Astrocyte (in vitro differentiated cells and primary cell): Measurements from ENCODE around the gene UGGT2. TPM values are rescaled to one million over a fixed set of nuclear protein-coding genes. Genes with fewer than 3 reads are reported as not detected.

Experiments used
- DNase-seq: peaks from one replicate; pipeline ENCODE4 v3.0.0-alpha.2; 2010; ENCODE audit warnings: low read depth
- FAIRE-seq: peaks from 2 replicates; lab custom pipeline; 2011; peaks lifted over from hg19 to GRCh38; lab: Jason Lieb, UNC
- H2AFZ ChIP-seq: 2 replicates; pipeline ENCODE4 v1.6.0; 2012; ENCODE audit warnings: low read depth, low read length, inconsistent platforms
- H3K27ac ChIP-seq: 2 replicates; pipeline ENCODE4 v1.5.1; 2011; ENCODE audit warnings: low read depth, low read length, inconsistent platforms
- H3K27me3 ChIP-seq: 2 replicates; pipeline ENCODE4 v1.6.0; 2011; ENCODE audit warnings: low read length, inconsistent platforms; ENCODE audit not compliant: insufficient read depth
- H3K36me3 ChIP-seq: 2 replicates; pipeline ENCODE4 v1.5.1; 2011; ENCODE audit warnings: low read length, inconsistent platforms; ENCODE audit not compliant: insufficient read depth
- H3K4me1 ChIP-seq: 2 replicates; pipeline ENCODE4 v1.5.1; 2011; ENCODE audit warnings: low read length, inconsistent platforms; ENCODE audit not compliant: insufficient read depth
- H3K4me2 ChIP-seq: 2 replicates; pipeline ENCODE4 v1.6.0; 2012; ENCODE audit warnings: low read length, inconsistent platforms
- H3K4me3 ChIP-seq: 2 replicates; pipeline ENCODE4 v1.5.1; 2011; ENCODE audit warnings: low read depth, mild to moderate bottlenecking, low read length, inconsistent platforms; ENCODE audit not compliant: insufficient read depth
- H3K79me2 ChIP-seq: 2 replicates; pipeline ENCODE4 v1.6.0; 2012; ENCODE audit warnings: mild to moderate bottlenecking, low read length, inconsistent platforms; ENCODE audit not compliant: insufficient read depth
- H3K9ac ChIP-seq: 2 replicates; pipeline ENCODE4 v1.6.0; 2012; ENCODE audit warnings: mild to moderate bottlenecking, low read length, inconsistent platforms
- H3K9me3 ChIP-seq: 2 replicates; pipeline ENCODE4 v1.5.1; 2012; ENCODE audit warnings: low read depth, mild to moderate bottlenecking, low read length, inconsistent platforms; ENCODE audit not compliant: insufficient read depth
- H4K20me1 ChIP-seq: 2 replicates; pipeline ENCODE4 v1.6.0; 2012; ENCODE audit warnings: low read length, inconsistent platforms; ENCODE audit not compliant: insufficient read depth
- H3K27ac Mint-ChIP-seq: one replicate; pipeline ENCODE4 v1.8.0; 2021; ENCODE audit warnings: mild to moderate bottlenecking, mixed read lengths; ENCODE audit not compliant: unreplicated experiment
- H3K27me3 Mint-ChIP-seq: one replicate; pipeline ENCODE4 v1.8.0; 2021; ENCODE audit warnings: low read depth, mixed read lengths; ENCODE audit not compliant: unreplicated experiment
- H3K36me3 Mint-ChIP-seq: one replicate; pipeline ENCODE4 v1.8.0; 2021; ENCODE audit warnings: low read depth, mixed read lengths; ENCODE audit not compliant: unreplicated experiment
- H3K4me1 Mint-ChIP-seq: one replicate; pipeline ENCODE4 v1.8.0; 2021; ENCODE audit warnings: low read depth, mixed read lengths; ENCODE audit not compliant: unreplicated experiment
- H3K4me3 Mint-ChIP-seq: one replicate; pipeline ENCODE4 v1.8.0; 2021; ENCODE audit warnings: mild to moderate bottlenecking, moderate library complexity, mixed read lengths; ENCODE audit not compliant: unreplicated experiment
- H3K9me3 Mint-ChIP-seq: one replicate; pipeline ENCODE4 v1.8.0; 2021; ENCODE audit warnings: mild to moderate bottlenecking, mixed read lengths; ENCODE audit not compliant: unreplicated experiment
- EZH2 ChIP-seq: IDR thresholded peaks from 2 replicates; pipeline ENCODE4 v1.6.1; 2012; ENCODE audit warnings: mild to moderate bottlenecking, low read length, inconsistent platforms; ENCODE audit not compliant: insufficient read depth
- total RNA-seq: library from RNA; stranded (reverse); gene quantifications from 2 replicates; pipeline ENCODE4 v1.2.1, GENCODE V29; 2021
- TF ChIP-seq, protein P1 (sequence below): IDR thresholded peaks from 2 replicates; pipeline ENCODE4 v1.5.1; 2011; ENCODE audit warnings: low read depth, mild to moderate bottlenecking, inconsistent platforms, low read length, moderate library complexity; ENCODE audit not compliant: insufficient read depth

Gene UGGT2
- total RNA-seq, 1 donor from 2014 or later = 36.2 TPM

- H3K36me3 ChIP-seq = no peaks in the 10 kb centered on the region
- H3K9ac ChIP-seq = peak overlapping the region; percentile 23
- FAIRE-seq (no peak), DNase-seq (peak; percentile 18)
- H3K27ac ChIP-seq = no peak overlapping the region
- H3K4me3 ChIP-seq = peak overlapping the region; percentile 4
- peak overlapping the region; percentile 51 for H3K4me2 ChIP-seq
- H3K9me3 Mint-ChIP-seq = peaks cover 12% of the 10 kb centered on the region
- peaks cover 13% of the 10 kb centered on the region for H3K36me3 Mint-ChIP-seq
- no peak overlapping the region for H2AFZ ChIP-seq
- TF ChIP-seq, protein P1, sequence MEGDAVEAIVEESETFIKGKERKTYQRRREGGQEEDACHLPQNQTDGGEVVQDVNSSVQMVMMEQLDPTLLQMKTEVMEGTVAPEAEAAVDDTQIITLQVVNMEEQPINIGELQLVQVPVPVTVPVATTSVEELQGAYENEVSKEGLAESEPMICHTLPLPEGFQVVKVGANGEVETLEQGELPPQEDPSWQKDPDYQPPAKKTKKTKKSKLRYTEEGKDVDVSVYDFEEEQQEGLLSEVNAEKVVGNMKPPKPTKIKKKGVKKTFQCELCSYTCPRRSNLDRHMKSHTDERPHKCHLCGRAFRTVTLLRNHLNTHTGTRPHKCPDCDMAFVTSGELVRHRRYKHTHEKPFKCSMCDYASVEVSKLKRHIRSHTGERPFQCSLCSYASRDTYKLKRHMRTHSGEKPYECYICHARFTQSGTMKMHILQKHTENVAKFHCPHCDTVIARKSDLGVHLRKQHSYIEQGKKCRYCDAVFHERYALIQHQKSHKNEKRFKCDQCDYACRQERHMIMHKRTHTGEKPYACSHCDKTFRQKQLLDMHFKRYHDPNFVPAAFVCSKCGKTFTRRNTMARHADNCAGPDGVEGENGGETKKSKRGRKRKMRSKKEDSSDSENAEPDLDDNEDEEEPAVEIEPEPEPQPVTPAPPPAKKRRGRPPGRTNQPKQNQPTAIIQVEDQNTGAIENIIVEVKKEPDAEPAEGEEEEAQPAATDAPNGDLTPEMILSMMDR = no peak
- TF ChIP-seq EZH2 = no peak
- H3K4me3 Mint-ChIP-seq = peak overlapping the region; percentile 35
- no peak overlapping the region for H3K27ac Mint-ChIP-seq
- H3K4me1 Mint-ChIP-seq = peaks cover 7% of the 10 kb centered on the region
- no peaks in the 10 kb centered on the region for H3K27me3 Mint-ChIP-seq
- no peaks in the 10 kb centered on the region for H3K79me2 ChIP-seq
- H3K9me3 ChIP-seq = no peaks in the 10 kb centered on the region
- no peaks in the 10 kb centered on the region for H4K20me1 ChIP-seq
- peaks cover 8% of the 10 kb centered on the region for H3K4me1 ChIP-seq
- no peaks in the 10 kb centered on the region for H3K27me3 ChIP-seq
Observed at GRCh38 chr13:95833719-95834118, 219.5 kb downstream of the UGGT2 start.

DNA sequence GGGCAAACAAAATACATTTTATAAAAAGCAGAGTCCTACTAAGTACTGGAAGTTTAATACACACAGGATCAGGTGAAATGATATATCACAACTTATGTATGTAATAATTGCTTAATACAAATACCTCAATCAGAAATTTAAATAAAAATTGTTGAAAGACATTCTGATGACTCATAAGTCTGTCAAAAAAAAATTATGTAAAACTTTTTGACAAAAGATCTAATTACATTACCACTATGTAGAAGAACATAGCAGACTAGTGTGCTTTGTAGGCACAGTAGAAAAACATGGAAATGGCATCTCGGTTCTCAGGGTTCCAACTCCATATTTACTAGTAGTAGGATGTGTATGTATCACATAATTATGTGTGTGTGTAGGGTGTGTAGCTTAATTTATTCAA, 220.1 kb downstream of the UGGT2 start:
- Histone ChIP-seq H3K4me1 (peaks cover 8% of the 10 kb centered on the region), H3K9me3 (no peaks in the 10 kb centered on the region), H4K20me1 (no peaks in the 10 kb centered on the region), H3K36me3 (no peaks in the 10 kb centered on the region), H3K27me3 (no peaks in the 10 kb centered on the region), H3K9ac (no peak overlapping the region), H3K27ac (no peak overlapping the region), H2AFZ (no peak overlapping the region), H3K4me2 (no peak overlapping the region), H3K79me2 (no peaks in the 10 kb centered on the region), H3K4me3 (no peak overlapping the region)
- no peak for DNase-seq
- Mint-ChIP-seq H3K4me1 (peaks cover 7% of the 10 kb centered on the region), H3K27ac (no peak overlapping the region), H3K9me3 (peaks cover 18% of the 10 kb centered on the region), H3K4me3 (no peak overlapping the region), H3K27me3 (no peaks in the 10 kb centered on the region), H3K36me3 (peaks cover 14% of the 10 kb centered on the region)
- TF ChIP-seq, protein P1 = no peak
- TF ChIP-seq EZH2 = no peak
- FAIRE-seq = no peak

DNA sequence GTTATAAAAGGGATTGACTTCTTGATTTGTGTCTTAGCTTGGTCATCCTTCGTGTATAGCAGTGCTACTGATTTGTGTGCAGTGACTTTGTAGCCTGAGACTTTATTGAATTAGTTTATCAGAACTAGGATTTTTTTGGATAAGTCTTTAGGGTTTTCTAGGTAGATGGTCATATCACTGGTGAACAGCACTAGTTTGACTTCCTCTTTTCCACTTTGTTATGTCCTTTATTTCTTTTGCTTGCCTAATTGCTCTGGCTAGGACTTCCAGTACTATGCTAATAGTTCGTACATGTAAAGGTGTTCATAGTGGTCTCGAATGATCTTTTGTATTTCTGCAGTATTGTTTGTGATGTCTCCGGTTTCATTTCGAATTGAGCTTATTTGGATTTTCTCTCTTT, 230.9 kb downstream of the UGGT2 start:
- FAIRE-seq = peak; percentile 32
- Histone ChIP-seq H3K9ac (no peak overlapping the region), H3K9me3 (no peaks in the 10 kb centered on the region), H3K4me2 (no peak overlapping the region), H3K4me3 (no peak overlapping the region), H3K36me3 (peaks cover 4% of the 10 kb centered on the region), H4K20me1 (no peaks in the 10 kb centered on the region), H3K79me2 (no peaks in the 10 kb centered on the region), H3K27ac (no peak overlapping the region), H3K27me3 (no peaks in the 10 kb centered on the region), H2AFZ (no peak overlapping the region), H3K4me1 (no peaks in the 10 kb centered on the region)
- TF ChIP-seq, protein P1 = no peak
- TF ChIP-seq EZH2 = no peak
- no peak overlapping the region for H3K27ac Mint-ChIP-seq
- no peak overlapping the region for H3K4me3 Mint-ChIP-seq
- no peaks in the 10 kb centered on the region for H3K27me3 Mint-ChIP-seq
- no peaks in the 10 kb centered on the region for H3K4me1 Mint-ChIP-seq
- DNase-seq = no peak
- peaks cover 1% of the 10 kb centered on the region for H3K9me3 Mint-ChIP-seq
- peaks cover 19% of the 10 kb centered on the region for H3K36me3 Mint-ChIP-seq
